ENCODE results near the gene WNT7B.

GRCh38 chr22:45978275-45978713, 1.3 kb upstream of the WNT7B start:
- TF ChIP-seq CTCF (IDR thresholded peaks at IDR 0.05; ENCODE audit: low read depth, low read length, poor library complexity, severe bottlenecking) (no peak), EZH2phosphoT487 (IDR thresholded peaks at IDR 0.05; ENCODE audit: borderline replicate concordance, low read length) (no peak)
